Measurements from ENCODE around the gene GALNT17. TPM values are rescaled to one million over a fixed set of nuclear protein-coding genes. Genes with fewer than 3 reads are reported as not detected.

Gene GALNT17
- total RNA-seq, 3 donors from 2014 or later, result 1.2 to 9.9 (median 3.3) TPM

DNA sequence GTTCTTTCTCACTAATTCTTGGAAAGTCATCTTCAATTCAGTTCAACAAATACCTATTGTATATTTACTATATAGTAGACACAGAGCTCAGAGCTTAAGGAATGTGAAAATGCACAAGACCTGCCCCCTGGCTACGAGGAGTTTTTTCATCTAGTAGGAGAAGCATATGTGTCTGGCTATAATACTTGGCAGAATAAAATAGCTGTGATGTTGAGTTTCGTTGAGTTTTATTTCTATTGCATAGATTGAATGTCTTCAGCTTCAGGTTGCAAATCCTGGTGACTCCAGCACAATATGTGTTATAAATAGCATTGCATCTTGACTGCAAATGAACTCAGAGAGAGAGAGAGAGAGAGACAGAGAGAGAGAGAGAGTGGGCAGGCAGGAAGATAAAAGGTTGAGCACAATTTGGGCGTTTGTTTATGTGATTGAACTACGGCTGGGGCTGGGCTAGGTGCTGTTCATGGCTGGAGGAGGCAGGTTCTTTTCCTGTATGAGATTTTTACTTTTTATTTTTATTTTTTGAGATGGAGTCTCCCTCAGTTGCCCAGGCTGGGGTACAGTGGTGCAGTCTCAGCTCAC lies 229.6 kb downstream of the GALNT17 start:
- Histone ChIP-seq H3K27me3 (no peaks in the 10 kb centered on the region), H3K4me1 (no peaks in the 10 kb centered on the region), H3K4me3 (no peak overlapping the region), H3K27ac (no peak overlapping the region), H3K9me3 (peaks cover 5 to 10% of the 10 kb centered on the region in 2 donors), H3K36me3 (no peaks in the 10 kb centered on the region)
- TF ChIP-seq POLR2A (IDR thresholded peaks at IDR 0.05) (no peak), POLR2AphosphoS5 (IDR thresholded peaks at IDR 0.05) (no peak)
- TF ChIP-seq, protein P1, sequence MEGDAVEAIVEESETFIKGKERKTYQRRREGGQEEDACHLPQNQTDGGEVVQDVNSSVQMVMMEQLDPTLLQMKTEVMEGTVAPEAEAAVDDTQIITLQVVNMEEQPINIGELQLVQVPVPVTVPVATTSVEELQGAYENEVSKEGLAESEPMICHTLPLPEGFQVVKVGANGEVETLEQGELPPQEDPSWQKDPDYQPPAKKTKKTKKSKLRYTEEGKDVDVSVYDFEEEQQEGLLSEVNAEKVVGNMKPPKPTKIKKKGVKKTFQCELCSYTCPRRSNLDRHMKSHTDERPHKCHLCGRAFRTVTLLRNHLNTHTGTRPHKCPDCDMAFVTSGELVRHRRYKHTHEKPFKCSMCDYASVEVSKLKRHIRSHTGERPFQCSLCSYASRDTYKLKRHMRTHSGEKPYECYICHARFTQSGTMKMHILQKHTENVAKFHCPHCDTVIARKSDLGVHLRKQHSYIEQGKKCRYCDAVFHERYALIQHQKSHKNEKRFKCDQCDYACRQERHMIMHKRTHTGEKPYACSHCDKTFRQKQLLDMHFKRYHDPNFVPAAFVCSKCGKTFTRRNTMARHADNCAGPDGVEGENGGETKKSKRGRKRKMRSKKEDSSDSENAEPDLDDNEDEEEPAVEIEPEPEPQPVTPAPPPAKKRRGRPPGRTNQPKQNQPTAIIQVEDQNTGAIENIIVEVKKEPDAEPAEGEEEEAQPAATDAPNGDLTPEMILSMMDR (IDR thresholded peaks at IDR 0.05), result no peak
- intact Hi-C loops (cut with DNase I; ENCODE audit: low total_unique reads), result no loop called here
- DNase-seq (ENCODE audit: low spot score in 2 of 2), result no peak

DNA sequence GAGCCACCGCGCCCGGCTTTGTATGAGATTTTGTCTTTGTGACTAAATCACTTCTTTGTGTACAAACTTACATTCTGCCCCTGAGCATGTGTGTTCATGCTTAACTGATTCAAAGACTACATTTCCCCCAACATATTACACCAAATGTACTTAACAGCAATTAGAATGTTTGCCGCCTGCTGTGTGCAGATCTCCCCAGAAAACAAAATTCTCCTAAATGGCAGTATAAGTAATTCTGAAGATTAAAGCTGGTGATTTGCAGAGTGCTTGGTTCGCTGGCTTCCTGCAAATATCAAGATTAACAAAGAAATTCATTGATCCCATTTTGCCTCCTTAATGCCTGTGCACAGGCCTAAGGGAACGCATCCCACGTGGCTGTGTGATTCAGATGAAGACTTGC lies 230.3 kb downstream of the GALNT17 start:
- TF ChIP-seq, protein P1 (IDR thresholded peaks at IDR 0.05), result no peak
- TF ChIP-seq POLR2A (IDR thresholded peaks at IDR 0.05), result no peak
- Histone ChIP-seq H3K4me1 (no peaks in the 10 kb centered on the region), H3K36me3 (no peaks in the 10 kb centered on the region), H3K27ac (no peak overlapping the region), H3K9me3 (peaks cover 5 to 10% of the 10 kb centered on the region in 2 donors), H3K4me3 (no peak overlapping the region), H3K27me3 (no peaks in the 10 kb centered on the region)
- intact Hi-C loops (cut with DNase I; ENCODE audit: low total_unique reads), result no loop called here
- no peak for DNase-seq (ENCODE audit: low spot score in 2 of 2)

DNA sequence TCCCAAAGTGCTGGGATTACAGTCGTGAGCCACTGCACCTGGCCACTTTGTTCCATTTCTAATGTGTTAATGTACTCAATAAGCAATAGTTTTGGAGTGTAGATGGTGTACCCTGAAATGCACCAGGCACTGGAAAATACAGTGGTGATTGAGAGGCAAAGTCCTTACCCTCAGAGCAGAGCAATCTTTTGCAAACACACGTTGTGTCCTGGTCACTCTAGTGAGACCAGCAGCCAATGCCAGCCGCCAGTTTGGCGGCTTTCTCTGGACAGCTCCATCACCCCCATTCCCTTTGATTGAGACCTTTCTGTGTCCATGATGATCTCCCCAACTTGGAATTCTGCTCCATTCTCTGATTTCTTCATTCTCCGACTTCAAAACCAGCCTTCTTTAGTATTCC lies 231.3 kb downstream of the GALNT17 start:
- Histone ChIP-seq H3K36me3 (no peaks in the 10 kb centered on the region), H3K27me3 (no peaks in the 10 kb centered on the region), H3K9me3 (peaks cover 0 to 3% of the 10 kb centered on the region in 2 donors), H3K4me3 (no peak overlapping the region), H3K4me1 (no peaks in the 10 kb centered on the region), H3K27ac (no peak overlapping the region)
- intact Hi-C loops (cut with DNase I; ENCODE audit: low total_unique reads), result no loop called here
- TF ChIP-seq POLR2A (IDR thresholded peaks at IDR 0.05), result no peak
- TF ChIP-seq, protein P1 (IDR thresholded peaks at IDR 0.05), result no peak
- no peak for TF ChIP-seq POLR2AphosphoS5 (IDR thresholded peaks at IDR 0.05)
- DNase-seq (ENCODE audit: low spot score in 2 of 2), result no peak

DNA sequence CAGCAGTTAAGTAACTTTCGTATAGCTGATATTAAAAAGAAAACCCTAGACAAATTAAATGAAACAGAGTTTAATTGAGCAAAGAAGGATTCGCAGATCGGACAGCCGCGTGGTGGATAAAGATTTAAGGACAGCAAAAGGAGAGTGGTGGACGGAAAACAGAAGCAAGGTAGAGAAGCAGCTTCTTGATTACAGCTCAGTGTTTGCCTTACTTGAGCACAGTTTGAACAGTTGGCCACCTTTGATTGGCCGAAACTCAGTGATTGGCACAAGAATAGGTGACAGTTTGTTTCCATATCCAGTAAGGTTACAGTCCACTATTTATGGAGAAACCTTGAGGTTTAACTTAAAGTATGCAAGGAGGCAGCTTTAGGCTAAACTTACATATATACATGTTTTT lies 231.7 kb downstream of the GALNT17 start:
- no peaks in the 10 kb centered on the region for H3K4me1 ChIP-seq
- no peak for TF ChIP-seq POLR2AphosphoS5 (IDR thresholded peaks at IDR 0.05)
- TF ChIP-seq, protein P1 (IDR thresholded peaks at IDR 0.05), result no peak
- intact Hi-C loops (cut with DNase I; ENCODE audit: low total_unique reads), result no loop called here
- H3K27me3 ChIP-seq, result no peaks in the 10 kb centered on the region
- no peak for DNase-seq (ENCODE audit: low spot score in 2 of 2)
- no peaks in the 10 kb centered on the region for H3K36me3 ChIP-seq
- no peak overlapping the region for H3K4me3 ChIP-seq
- no peak overlapping the region for H3K27ac ChIP-seq
- peaks cover 0 to 3% of the 10 kb centered on the region in 2 donors for H3K9me3 ChIP-seq

DNA sequence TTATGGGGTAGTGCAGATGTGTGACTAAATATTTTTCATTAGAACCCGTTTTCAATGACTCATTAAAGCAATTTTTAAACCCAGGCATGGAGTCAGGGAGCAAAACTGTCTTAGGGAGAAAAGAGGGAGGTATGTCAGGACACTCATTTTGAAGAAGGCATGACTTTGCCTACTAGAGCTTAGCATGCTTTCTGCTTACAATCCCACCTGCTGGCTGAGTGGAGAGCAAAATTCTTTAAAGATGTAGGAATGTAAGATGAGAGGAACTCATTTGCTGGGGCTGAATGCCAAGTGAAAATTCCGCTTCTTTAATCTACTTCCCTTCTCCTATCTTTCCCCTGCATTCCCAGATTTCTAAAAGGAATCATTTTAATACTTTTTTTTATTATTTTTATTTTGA lies 232.6 kb downstream of the GALNT17 start:
- no peaks in the 10 kb centered on the region for H3K4me1 ChIP-seq
- no peak overlapping the region for H3K4me3 ChIP-seq
- H3K9me3 ChIP-seq, result peaks cover 0 to 3% of the 10 kb centered on the region in 2 donors
- no peaks in the 10 kb centered on the region for H3K27me3 ChIP-seq
- TF ChIP-seq POLR2A (IDR thresholded peaks at IDR 0.05), result no peak
- TF ChIP-seq POLR2AphosphoS5 (IDR thresholded peaks at IDR 0.05), result no peak
- no peaks in the 10 kb centered on the region for H3K36me3 ChIP-seq
- intact Hi-C loops (cut with DNase I; ENCODE audit: low total_unique reads), result no loop called here
- no peak overlapping the region for H3K27ac ChIP-seq
- no peak for DNase-seq (ENCODE audit: low spot score in 2 of 2)

DNA sequence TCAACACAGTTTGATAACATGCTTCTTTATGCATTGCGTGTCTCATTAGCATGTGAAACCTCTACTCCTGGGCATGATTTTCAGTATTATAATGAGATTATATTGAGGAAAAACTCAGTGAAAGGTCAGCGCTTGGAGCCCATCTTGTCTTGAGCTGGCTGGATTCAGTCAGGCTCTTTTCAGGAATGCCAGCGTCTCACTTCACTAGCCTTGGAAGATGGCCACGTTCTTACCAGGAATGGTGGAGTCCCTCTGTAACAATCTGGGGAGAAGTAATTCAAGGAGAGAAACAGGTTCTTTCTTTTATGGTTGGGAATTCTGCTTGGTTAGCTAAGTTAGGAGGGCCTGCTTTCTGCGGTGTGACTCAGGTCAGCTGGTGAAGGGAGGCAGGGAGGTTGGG lies 241.0 kb downstream of the GALNT17 start:
- Histone ChIP-seq H3K27ac (no peak overlapping the region), H3K36me3 (no peaks in the 10 kb centered on the region), H3K9me3 (peaks cover 7 to 19% of the 10 kb centered on the region in 2 donors), H3K27me3 (no peaks in the 10 kb centered on the region), H3K4me3 (no peak overlapping the region), H3K4me1 (no peaks in the 10 kb centered on the region)
- intact Hi-C loops (cut with DNase I; ENCODE audit: low total_unique reads), result no loop called here
- no peak for DNase-seq (ENCODE audit: low spot score in 2 of 2)
- TF ChIP-seq, protein P1 (IDR thresholded peaks at IDR 0.05), result no peak

Data from breast epithelium (tissue), 4 donors.